Hematopoietic multipotent progenitor cell treated with erythropoietin and hydrocortisone succinate and interleukin-3 and kit ligand, for 15 days (in vitro differentiated cells): ENCODE results near the gene DHRS12.
"Not testable (repeated sequence)": the region's sequence is repeated elsewhere in the genome, so short reads cannot be mapped to it uniquely, and the experiment has no call there.

ENCODE experiments used
- DNase-seq: peaks from one replicate; pipeline ENCODE4 v3.0.0-alpha.2; 2015; ENCODE audit warnings: low spot score

DHRS12 gene

GRCh38 chr13:51827254-51827653 lies 23.3 kb upstream of the DHRS12 start:
- no peak for DNase-seq

- no peak for DNase-seq
Observed at GRCh38 chr13:51826606-51827005, 22.6 kb upstream of the DHRS12 start.

- no peak for DNase-seq
Observed at GRCh38 chr13:51825681-51826254, 21.8 kb upstream of the DHRS12 start.

- DNase-seq, result no peak
Observed at GRCh38 chr13:51825165-51825592, 21.2 kb upstream of the DHRS12 start.

GRCh38 chr13:51824712-51825111 lies 20.7 kb upstream of the DHRS12 start:
- DNase-seq, result not testable (repeated sequence)

- DNase-seq, result no peak
Observed at GRCh38 chr13:51823863-51824262, 19.9 kb upstream of the DHRS12 start.

- no peak for DNase-seq
Observed at GRCh38 chr13:51823359-51823758, 19.4 kb upstream of the DHRS12 start.

- no peak for DNase-seq
Observed at GRCh38 chr13:51822106-51822815, 18.3 kb upstream of the DHRS12 start.

GRCh38 chr13:51821606-51822005 lies 17.6 kb upstream of the DHRS12 start:
- DNase-seq, result no peak

GRCh38 chr13:51820016-51820597 lies 16.1 kb upstream of the DHRS12 start:
- DNase-seq, result no peak

- DNase-seq, result no peak
Observed at GRCh38 chr13:51819544-51819943, 15.6 kb upstream of the DHRS12 start.

GRCh38 chr13:51818781-51819511 lies 15.0 kb upstream of the DHRS12 start:
- DNase-seq, result no peak

- DNase-seq, result no peak
Observed at GRCh38 chr13:51818276-51818675, 14.3 kb upstream of the DHRS12 start.

GRCh38 chr13:51817717-51818116 lies 13.8 kb upstream of the DHRS12 start:
- DNase-seq, result no peak

GRCh38 chr13:51816604-51817249 lies 12.8 kb upstream of the DHRS12 start:
- DNase-seq, result no peak

GRCh38 chr13:51815848-51816247 lies 11.9 kb upstream of the DHRS12 start:
- no peak for DNase-seq

GRCh38 chr13:51814825-51815650 lies 11.1 kb upstream of the DHRS12 start:
- DNase-seq, result peak; percentile 80

- no peak for DNase-seq
Observed at GRCh38 chr13:51814071-51814470, 10.1 kb upstream of the DHRS12 start.

- no peak for DNase-seq
Observed at GRCh38 chr13:51811920-51812451, 8.0 kb upstream of the DHRS12 start.

- DNase-seq, result no peak
Observed at GRCh38 chr13:51811046-51811445, 7.1 kb upstream of the DHRS12 start.

GRCh38 chr13:51808811-51809210 lies 4.8 kb upstream of the DHRS12 start:
- no peak for DNase-seq
